Natural killer cell (primary cell): ENCODE measurements around the gene UNC5B. TPM values are rescaled to one million over a fixed set of nuclear protein-coding genes. Genes with fewer than 3 reads are reported as not detected.

Source experiments
- ATAC-seq, 3 donors: fragments of 150-1000 bp in 2 of 3; fragments of 200-7000 bp in 1 of 3; cut with Tn5 transposase; 1 replicate in 1 of 3; 2 replicates in 2 of 3; pipeline ENCODE4 v1.10.0; 2021; ENCODE audit warnings: mild to moderate bottlenecking in 2 of 3, moderate library complexity in 2 of 3
- DNase-seq, 2 donors: peaks; one replicate each; pipeline versions ENCODE4 v3.0.0 to v3.0.0-alpha.2; 2013 to 2021; ENCODE audit warnings: mixed read lengths in 1 of 2
- H3K27ac ChIP-seq: one replicate; pipeline ENCODE4 v1.5.1; 2013; ENCODE audit warnings: mild to moderate bottlenecking, low read length
- H3K27me3 ChIP-seq: one replicate; pipeline ENCODE4 v1.6.1; 2013; ENCODE audit warnings: low read length; ENCODE audit not compliant: control insufficient read depth, insufficient read depth
- H3K36me3 ChIP-seq: one replicate; pipeline ENCODE4 v1.6.1; 2013; ENCODE audit warnings: low read length; ENCODE audit not compliant: control insufficient read depth, insufficient read depth
- H3K4me1 ChIP-seq: one replicate; pipeline ENCODE4 v1.6.1; 2013; ENCODE audit warnings: low read length; ENCODE audit not compliant: control insufficient read depth, insufficient read depth
- H3K4me3 ChIP-seq: one replicate; pipeline ENCODE4 v1.5.1; 2013; ENCODE audit warnings: low read length
- H3K9me3 ChIP-seq: one replicate; pipeline ENCODE4 v1.6.1; 2013; ENCODE audit warnings: low read length; ENCODE audit not compliant: control insufficient read depth, insufficient read depth
- H3K27ac Mint-ChIP-seq, 2 donors: one replicate each; pipeline ENCODE4 v1.8.0; 2022; ENCODE audit warnings: mild to moderate bottlenecking in 2 of 2, mixed read lengths in 2 of 2, moderate library complexity in 1 of 2
- H3K27me3 Mint-ChIP-seq, 2 donors: one replicate each; pipeline ENCODE4 v1.8.0; 2022; ENCODE audit warnings: low read depth in 2 of 2, mixed read lengths in 2 of 2
- H3K36me3 Mint-ChIP-seq: one replicate; pipeline ENCODE4 v1.8.0; 2022; ENCODE audit warnings: mixed read lengths
- H3K4me1 Mint-ChIP-seq, 2 donors: one replicate each; pipeline ENCODE4 v1.8.0; 2022; ENCODE audit warnings: mixed read lengths in 2 of 2
- H3K4me3 Mint-ChIP-seq: one replicate; pipeline ENCODE4 v1.8.0; 2022; ENCODE audit warnings: mild to moderate bottlenecking, moderate library complexity, mixed read lengths
- H3K9me3 Mint-ChIP-seq, 2 donors: one replicate each; pipeline ENCODE4 v1.8.0; 2022; ENCODE audit warnings: mixed read lengths in 2 of 2
- WGBS: methylation state at CpG from one replicate; pipeline ENCODE4 v1.1.7; 2013; ENCODE audit warnings: missing lambda C conversion rate; ENCODE audit not compliant: insufficient coverage; 5-methylcytosine and 5-hydroxymethylcytosine counted together
- intact Hi-C: fragments of 100-400 bp; cut with micrococcal nuclease; formaldehyde crosslinking; loops from one replicate; pipeline ENCODE4 v1.14.2; 2022
- total RNA-seq, 4 donors: library from RNA; stranded (reverse); fragments of 120-200 nt in 1 of 4; gene quantifications; one replicate each; pipeline versions ENCODE4 v1.2.3 to v1.2.4, GENCODE V29; 2013 to 2022
- TF ChIP-seq, protein P1 (sequence below): fragments of 200-600 bp; IDR thresholded peaks from one replicate; pipeline ENCODE4 v1.8.0; 2022; ENCODE audit warnings: antibody characterized with exemption

Gene UNC5B
- total RNA-seq, 3 donors from 2014 or later (not counting 1 experiment from before 2014, with no cell fraction given): 0.09 to 0.65 (median 0.09) TPM

DNA sequence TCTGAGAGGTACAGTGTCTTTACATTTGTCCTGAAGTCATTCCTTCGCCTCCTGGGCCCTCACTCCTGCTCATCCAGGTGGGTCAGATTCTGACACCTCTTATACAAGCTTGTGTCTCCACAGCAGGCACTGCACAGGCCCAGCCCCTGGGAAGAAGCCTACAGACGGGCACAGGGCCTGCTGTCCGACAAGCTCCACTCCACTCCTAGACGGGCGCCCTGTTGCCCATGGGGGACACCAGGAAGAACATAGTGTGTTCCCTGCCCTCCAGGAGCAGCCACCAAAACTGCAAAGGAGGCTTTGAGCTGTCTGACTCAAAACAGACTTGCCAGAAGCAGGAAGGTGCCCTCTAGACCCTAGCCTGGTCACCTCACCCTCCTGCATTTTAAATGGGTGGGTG is 61.1 kb downstream of the UNC5B start:
- Mint-ChIP-seq H3K9me3 (no peaks in the 10 kb centered on the region), H3K4me1 (peaks cover 0 to 5% of the 10 kb centered on the region in 2 donors), H3K4me3 (no peak overlapping the region), H3K27me3 (peaks cover 0 to 2% of the 10 kb centered on the region in 2 donors), H3K27ac (no peak overlapping the region), H3K36me3 (no peaks in the 10 kb centered on the region)
- TF ChIP-seq, protein P1, sequence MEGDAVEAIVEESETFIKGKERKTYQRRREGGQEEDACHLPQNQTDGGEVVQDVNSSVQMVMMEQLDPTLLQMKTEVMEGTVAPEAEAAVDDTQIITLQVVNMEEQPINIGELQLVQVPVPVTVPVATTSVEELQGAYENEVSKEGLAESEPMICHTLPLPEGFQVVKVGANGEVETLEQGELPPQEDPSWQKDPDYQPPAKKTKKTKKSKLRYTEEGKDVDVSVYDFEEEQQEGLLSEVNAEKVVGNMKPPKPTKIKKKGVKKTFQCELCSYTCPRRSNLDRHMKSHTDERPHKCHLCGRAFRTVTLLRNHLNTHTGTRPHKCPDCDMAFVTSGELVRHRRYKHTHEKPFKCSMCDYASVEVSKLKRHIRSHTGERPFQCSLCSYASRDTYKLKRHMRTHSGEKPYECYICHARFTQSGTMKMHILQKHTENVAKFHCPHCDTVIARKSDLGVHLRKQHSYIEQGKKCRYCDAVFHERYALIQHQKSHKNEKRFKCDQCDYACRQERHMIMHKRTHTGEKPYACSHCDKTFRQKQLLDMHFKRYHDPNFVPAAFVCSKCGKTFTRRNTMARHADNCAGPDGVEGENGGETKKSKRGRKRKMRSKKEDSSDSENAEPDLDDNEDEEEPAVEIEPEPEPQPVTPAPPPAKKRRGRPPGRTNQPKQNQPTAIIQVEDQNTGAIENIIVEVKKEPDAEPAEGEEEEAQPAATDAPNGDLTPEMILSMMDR: no peak
- WGBS: 81% methylated on average over 5 of the region's 5 CpGs
- intact Hi-C loops: no loop called here
- H3K27ac ChIP-seq: no peak overlapping the region
- DNase-seq (no peak), ATAC-seq (no peak)
- H3K4me3 ChIP-seq: no peak overlapping the region
- no peaks in the 10 kb centered on the region for H3K27me3 ChIP-seq
- H3K4me1 ChIP-seq: no peaks in the 10 kb centered on the region
- H3K9me3 ChIP-seq: no peaks in the 10 kb centered on the region
- no peaks in the 10 kb centered on the region for H3K36me3 ChIP-seq

DNA sequence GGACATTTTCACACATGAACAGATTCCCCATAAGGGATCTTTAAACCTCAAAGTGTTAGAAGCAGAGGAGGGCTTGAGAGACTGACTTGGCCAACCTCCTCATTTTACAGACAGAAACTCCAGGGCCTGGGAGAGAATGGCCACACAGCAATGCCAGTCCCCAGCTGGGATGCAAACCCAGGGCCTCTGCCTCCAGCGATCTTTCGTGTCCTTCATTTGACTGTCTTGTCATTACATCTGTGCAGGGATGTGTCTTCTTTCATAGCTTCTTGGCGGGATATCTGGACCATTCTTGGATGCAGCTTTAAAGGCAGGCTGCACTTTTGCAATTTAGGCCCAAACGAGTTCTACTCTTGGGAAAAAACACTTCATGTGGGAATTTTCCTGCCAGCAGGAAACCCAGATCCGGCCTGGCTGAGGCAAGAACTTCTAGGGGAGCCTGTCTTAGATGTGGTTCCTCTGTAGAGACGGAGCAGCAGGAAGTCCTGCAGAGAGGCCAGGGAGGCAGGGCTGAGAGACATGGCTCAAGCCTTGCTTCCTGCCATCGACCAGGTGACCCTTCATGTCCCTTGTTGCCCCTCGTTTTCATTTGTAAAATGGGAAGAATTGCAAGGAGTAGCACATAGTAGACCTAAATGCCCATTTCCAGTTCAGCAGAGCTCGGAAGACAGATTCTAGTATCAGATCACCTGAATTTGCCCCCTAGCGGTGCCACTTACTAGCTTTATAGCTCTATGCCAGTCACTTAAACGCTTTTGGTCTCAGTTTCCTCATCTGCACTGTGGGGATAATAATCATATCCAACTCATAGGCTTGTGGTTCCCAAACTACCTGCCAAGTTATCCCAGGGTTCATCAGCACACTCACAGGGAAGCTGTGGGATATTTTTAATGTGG is 62.8 kb downstream of the UNC5B start:
- 55% methylated on average over 11 of the region's 11 CpGs for WGBS
- TF ChIP-seq, protein P1: no peak
- H3K27ac ChIP-seq: no peak overlapping the region

DNA sequence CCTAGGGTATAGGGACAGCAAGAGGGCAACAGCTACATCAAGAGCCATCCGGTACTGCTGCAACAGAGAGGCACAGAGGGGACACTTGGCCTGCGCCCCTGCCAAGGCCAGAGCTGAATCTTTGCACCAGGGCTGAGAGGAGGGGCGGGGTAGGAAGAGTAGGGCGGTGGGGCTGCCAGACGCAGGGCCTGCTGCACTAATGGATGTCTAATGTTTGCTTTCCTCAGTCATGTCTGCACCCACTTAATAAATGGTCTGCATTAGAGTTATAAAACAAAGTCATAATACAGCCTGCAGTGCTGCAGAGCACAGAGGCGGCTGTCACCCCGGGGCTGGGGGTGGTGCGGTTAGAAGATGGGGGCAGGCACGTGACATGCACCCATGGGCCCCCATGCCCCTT is 64.5 kb downstream of the UNC5B start:
- WGBS: 80% methylated on average over 9 of the region's 9 CpGs
- H3K4me3 ChIP-seq: no peak overlapping the region
- no peak overlapping the region for H3K27ac ChIP-seq
- H3K9me3 ChIP-seq: no peaks in the 10 kb centered on the region
- ATAC-seq (no peak), DNase-seq (no peak)
- Mint-ChIP-seq H3K27ac (no peak overlapping the region), H3K27me3 (no peaks in the 10 kb centered on the region), H3K36me3 (no peaks in the 10 kb centered on the region), H3K4me3 (no peak overlapping the region), H3K9me3 (no peaks in the 10 kb centered on the region), H3K4me1 (peaks cover 0 to under 1% of the 10 kb centered on the region in 2 donors)
- intact Hi-C loops: no loop called here
- H3K36me3 ChIP-seq: no peaks in the 10 kb centered on the region
- H3K27me3 ChIP-seq: no peaks in the 10 kb centered on the region
- TF ChIP-seq, protein P1: no peak
- H3K4me1 ChIP-seq: no peaks in the 10 kb centered on the region

More for the DNA sequence above, 62.8 kb downstream of the UNC5B start:
- no peaks in the 10 kb centered on the region for H3K9me3 Mint-ChIP-seq
- no peak overlapping the region for H3K4me3 ChIP-seq
- DNase-seq (no peak), ATAC-seq (no peak)
- H3K27me3 Mint-ChIP-seq: no peaks in the 10 kb centered on the region
- no peaks in the 10 kb centered on the region for H3K9me3 ChIP-seq
- H3K27me3 ChIP-seq: no peaks in the 10 kb centered on the region
- no peak overlapping the region for H3K27ac Mint-ChIP-seq
- H3K4me3 Mint-ChIP-seq: no peak overlapping the region
- intact Hi-C loops: no loop called here
- no peaks in the 10 kb centered on the region for H3K36me3 Mint-ChIP-seq
- peaks cover 0 to 5% of the 10 kb centered on the region in 2 donors for H3K4me1 Mint-ChIP-seq
- H3K4me1 ChIP-seq: no peaks in the 10 kb centered on the region
- H3K36me3 ChIP-seq: no peaks in the 10 kb centered on the region
